ENCODE measurements around the gene AJM1.
"Not testable (repeated sequence)": the region's sequence is repeated elsewhere in the genome, so short reads cannot be mapped to it uniquely, and the experiment has no call there.

AJM1 gene

DNA sequence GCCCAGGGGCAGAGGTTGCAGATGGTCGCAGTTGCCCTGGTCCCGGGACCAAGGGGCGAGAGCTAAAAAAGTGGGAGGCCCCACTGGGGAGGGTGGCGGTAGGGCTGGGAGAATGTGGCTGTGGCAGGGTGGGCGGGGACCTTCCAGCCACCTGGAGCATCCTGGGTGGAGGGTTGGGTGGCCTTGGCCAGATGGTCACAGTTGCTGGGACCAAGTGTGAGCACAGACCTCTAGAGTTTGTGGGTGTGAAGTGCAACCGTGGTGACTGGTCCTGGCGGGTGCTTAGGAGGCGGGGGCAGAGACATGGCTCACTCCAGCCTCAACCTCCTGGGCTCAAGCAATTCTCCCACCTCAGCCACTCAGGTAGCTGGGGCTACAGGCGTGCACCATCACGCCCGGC, 38.4 kb downstream of the AJM1 start:
- no peak for DNase-seq (ENCODE audit: low spot score)

DNA sequence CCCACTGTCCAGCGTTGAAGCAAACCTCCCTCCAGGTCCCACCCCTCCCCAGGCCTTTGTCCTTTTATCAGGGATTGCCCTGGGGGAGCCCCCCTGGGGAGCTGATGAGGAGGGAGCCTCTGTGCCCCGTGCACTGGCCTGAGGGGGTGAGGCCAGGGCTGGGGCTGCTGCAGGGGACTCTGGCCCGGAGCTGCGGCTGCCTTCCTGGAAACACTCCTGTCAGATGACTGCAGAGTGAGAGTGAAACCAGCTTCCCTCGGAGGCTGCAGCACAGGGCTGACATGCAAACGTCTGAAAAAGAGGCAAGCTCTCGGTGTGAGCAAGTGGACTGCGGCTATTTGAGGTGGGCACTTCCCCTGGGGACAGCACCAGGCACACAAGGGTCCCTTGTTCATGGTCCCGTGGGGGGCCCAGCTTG, 39.4 kb downstream of the AJM1 start:
- peak; percentile 71 for DNase-seq (ENCODE audit: low spot score)

DNA sequence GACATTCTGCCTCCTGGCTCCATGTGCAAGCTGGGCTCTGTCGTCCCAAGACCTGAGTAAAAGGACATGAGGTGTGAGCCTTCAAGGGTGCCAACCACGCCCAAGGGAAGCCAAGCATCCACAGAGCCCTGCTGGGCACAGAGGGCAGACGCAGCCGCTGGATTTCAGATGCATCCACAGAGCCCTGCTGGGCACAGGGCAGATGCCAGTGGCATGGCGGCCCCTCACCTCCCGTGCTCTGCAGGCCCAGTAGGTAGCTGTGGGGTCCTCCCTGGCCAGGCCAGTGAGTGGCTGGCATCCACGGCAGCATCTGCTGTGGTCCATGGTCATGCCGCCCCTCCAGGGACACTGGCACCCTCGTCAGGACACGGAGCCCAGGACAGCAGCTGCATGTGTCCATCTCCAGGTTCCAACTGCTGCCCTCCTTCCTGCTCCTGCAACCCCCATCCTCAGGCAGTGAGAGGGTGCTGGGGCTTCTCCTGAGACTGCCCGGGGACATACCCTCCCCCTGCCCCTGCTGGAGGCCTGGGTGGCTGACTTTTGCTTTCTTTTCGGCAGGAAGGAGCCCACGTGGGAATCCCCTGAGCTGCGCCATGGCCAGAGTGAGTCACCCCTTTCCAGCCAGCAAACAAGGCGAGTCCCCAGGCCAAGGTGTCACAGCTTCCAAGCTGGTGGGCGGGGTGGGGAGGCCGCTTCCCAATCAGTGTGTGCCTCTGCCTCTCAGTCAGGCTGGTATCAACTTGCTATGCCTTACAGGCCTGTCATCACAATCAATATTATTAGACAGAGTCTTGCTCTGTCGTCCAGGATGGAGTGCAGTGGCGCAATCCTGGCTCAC, 40.0 kb downstream of the AJM1 start:
- peak; percentile 86 for DNase-seq (ENCODE audit: low spot score)

DNA sequence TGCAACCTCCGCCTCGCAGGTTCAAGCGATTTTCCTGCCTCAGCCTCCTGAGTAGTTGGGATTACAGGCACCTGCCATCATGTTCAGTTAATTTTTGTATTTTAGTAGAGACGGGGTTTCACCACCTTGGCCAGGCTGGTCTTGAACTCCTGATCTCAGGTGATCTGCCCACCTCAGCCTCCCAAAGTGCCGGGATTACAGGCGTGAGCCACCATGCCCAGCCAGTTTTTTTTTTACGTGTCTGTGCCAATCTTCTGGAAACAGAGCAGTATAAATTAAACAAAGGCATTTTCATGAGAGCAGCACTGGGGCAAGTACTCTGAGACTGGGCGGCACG, 40.6 kb downstream of the AJM1 start:
- DNase-seq (ENCODE audit: low spot score): not testable (repeated sequence)

DNA sequence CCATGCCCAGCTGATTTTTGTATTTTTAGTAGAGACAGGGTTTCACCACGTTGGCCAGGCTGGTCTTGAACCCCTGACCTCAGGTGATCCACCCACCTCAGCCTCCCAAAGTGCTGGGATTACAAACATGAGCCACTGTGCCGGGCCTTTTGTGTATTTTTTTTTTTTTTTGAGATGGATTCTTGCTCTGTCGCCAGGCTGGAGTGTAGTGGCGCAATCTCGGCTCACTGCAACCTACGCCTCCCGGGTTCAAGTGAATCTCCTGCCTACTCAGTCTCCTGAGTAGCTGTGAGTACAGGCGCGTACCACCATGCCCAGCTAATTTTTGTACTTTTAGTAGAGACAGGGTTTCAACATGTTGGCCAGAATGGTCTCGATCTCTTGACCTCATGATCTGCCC, 41.4 kb downstream of the AJM1 start:
- not testable (repeated sequence) for DNase-seq (ENCODE audit: low spot score)

DNA sequence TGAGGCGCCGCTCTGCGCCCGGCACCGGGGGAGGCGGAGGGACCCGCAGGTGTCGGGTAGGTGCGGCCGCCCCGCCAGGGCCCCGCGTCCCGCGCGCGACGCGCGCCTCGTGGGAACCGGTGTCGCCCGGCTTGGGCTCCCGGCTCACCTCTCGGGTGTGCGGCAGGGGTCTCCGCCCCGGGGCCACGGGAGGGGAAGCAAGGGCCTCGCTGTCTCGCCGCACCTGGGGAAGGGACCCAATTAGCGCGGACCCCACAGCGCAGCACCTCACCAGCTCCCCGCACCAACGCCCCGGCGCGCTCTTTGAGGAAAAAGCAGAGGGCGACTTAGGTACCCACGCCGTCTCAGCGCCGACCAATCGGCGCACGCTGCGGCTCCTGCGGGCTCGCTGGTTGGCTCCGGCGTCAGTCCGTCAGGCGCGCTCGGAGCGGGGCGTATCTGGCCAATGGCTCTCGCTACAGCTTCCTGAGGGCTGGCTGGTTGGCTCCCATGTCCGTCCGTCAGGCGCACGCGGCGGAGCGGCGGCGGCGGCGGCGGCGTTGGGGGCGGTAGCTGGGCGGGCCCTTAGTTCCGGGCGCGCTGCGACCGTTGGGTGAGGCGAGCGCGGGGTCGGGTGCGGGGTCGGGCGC, 43.8 kb downstream of the AJM1 start, which contains the start of gene TRAF2:
TSS of gene TRAF2 (plus strand) at position 567 of the 629 bp plus-strand sequence. CDS start 12,225 bp downstream, outside the sequence.
- peak; percentile 100 for DNase-seq (ENCODE audit: low spot score)

DNA sequence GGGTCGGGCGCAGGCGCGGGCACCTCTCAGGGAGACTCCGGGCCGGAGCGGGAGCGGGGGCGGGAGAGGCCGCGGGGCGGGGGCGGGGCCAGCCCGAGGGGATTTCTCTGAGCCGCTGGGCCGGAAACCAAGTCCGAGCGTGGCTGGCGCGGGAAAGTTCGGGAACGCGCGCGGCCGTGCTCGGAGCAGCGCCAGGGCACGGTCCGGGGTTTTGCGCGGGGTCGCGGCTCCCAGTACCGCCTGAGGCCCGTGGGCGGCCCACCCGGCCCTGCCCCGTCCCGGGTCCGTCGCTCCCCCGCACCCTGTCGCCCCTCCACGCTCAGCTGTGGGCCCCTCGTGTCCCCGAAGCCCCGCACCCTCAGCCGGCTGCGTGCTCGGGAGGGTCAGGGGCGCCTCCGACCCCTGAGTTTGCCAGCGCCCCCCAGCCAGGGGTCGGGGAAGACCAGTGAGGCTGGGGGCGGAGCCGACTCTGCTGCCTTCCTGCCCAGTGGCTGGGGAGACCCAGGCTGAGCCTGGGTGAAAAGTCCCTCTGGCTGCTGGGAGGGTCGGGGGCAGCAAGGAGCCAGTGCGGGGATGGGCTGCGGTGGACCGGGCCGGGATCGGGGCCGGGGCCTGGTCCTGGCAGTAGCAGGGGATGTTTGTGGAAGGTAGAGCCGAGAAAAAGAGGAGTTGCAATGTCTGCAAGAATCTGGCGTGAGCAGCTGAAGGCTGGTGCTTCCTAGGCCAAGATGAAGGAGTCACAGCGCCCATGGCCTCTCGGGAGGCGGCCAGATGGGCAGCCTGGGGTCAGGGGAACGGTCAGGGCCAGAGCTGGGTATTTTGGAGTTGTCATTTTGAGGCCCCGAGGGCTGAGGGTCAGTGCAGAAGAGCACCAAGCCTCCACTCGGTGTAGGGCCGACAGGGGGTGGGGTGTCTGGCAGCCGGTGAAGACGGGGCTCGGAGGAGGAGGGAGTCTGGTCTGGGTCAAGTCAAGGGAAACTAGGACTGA, 44.6 kb downstream of the AJM1 start:
- peak; percentile 90 for DNase-seq (ENCODE audit: low spot score)

DNA sequence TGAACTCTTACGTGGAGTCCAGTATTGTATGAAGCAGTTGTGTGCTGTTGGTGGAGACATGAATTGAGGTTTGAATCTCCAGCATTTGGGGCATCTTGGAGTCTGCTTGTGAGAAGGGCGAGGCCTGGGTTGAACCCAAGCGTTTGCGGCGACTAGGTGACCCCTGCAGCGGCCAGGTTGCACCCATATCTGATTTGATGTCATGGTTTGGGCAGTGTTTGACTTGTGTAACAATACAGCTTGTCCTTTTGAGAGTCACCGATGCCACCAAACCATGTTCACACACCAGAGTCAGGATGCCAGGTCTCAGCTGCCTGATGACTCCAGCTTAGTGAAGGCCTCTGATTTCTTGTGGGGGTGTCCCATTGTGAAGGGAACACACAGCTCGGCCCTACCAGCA, 46.2 kb downstream of the AJM1 start:
- no peak for DNase-seq (ENCODE audit: low spot score)

DNA sequence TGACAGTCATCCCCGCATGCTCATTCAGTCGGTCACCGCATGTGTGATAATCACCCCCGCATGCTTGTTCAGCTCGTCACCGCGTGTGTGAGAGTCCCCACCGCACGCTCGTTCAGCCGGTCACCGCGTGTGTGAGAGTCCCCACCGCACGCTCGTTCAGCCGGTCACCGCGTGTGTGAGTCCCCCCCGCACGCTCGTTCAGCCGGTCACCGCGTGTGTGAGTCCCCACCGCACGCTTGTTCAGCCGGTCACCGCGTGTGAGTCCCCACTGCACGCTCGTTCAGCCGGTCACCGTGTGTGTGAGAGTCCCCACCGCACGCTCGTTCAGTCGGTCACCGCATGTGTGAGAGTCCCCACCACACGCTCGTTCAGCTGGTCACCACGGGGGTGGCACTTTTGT, 47.6 kb downstream of the AJM1 start:
- DNase-seq (ENCODE audit: low spot score): no peak

DNA sequence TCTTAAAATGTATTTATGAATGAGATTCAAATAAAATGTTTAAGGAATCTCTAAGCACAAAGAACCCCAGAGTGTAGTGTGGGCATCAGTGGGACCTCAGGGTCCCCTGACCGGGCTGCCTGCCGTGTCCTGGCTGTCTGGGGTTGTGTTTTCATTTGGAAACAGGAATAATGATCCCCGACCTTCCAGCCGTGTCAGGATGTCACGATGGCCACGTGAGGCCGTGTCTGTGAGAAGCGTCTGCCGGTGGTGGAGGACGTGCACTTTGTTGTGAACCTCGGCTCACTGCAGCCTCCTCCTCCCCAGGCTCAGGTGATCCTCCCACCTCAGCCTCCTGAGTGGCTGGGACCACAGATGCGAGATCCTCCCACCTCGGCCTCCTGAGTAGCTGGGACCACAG, 48.4 kb downstream of the AJM1 start:
- no peak for DNase-seq (ENCODE audit: low spot score)
